Right lobe of liver (tissue), 6 donors: ENCODE results near the gene ACP3. TPM values are rescaled to one million over a fixed set of nuclear protein-coding genes. Genes with fewer than 3 reads are reported as not detected.
A peak's percentile ranks its signal among the peaks of the same experiment; 100 is the strongest.
"Not testable (repeated sequence)": the region's sequence is repeated elsewhere in the genome, so short reads cannot be mapped to it uniquely, and the experiment has no call there.

Experiments used
- ATAC-seq, 4 donors: fragments of 200-7000 bp; cut with Tn5 transposase; one replicate each; pipeline ENCODE4 v1.9.1; 2020; ENCODE audit warnings: mild to moderate bottlenecking in 4 of 4, moderate library complexity in 4 of 4
- DNase-seq, 3 donors: peaks; one replicate each; pipeline ENCODE4 v3.0.0-alpha.2; 2020
- H3K27ac ChIP-seq, 3 donors: fragments of 200-600 bp; one replicate each; pipeline ENCODE4 v1.8.0; 2022
- H3K27me3 ChIP-seq, 2 donors: fragments of 200-600 bp; one replicate each; pipeline ENCODE4 v1.8.0; 2022
- H3K36me3 ChIP-seq, 4 donors: fragments of 200-600 bp; sonication (generic) in 1 of 4; one replicate each; pipeline versions ENCODE4 v1.5.1 to v1.8.0; 2017 to 2022; ENCODE audit warnings: control low read depth in 1 of 4
- H3K4me1 ChIP-seq, 4 donors: fragments of 200-600 bp; sonication (generic) in 1 of 4; one replicate each; pipeline versions ENCODE4 v1.5.1 to v1.8.0; 2017 to 2022; ENCODE audit warnings: control low read depth in 1 of 4
- H3K4me3 ChIP-seq, 3 donors: fragments of 200-600 bp; one replicate each; pipeline ENCODE4 v1.8.0; 2022
- H3K9me3 ChIP-seq, 4 donors: fragments of 200-600 bp; sonication (generic) in 1 of 4; one replicate each; pipeline versions ENCODE4 v1.5.1 to v1.8.0; 2017 to 2022; ENCODE audit warnings: control low read depth in 1 of 4
- POLR2A ChIP-seq: fragments of 450-650 bp; IDR thresholded peaks from one replicate; pipeline ENCODE4 v1.6.1; 2017; ENCODE audit warnings: antibody characterized with exemption, mild to moderate bottlenecking
- WGBS: methylation state at CpG from one replicate; pipeline ENCODE4 v1.1.6; 2018; ENCODE audit warnings: low coverage, low lambda C conversion rate; ENCODE audit not compliant: insufficient coverage; ENCODE audit errors: missing lambda C conversion rate; 5-methylcytosine and 5-hydroxymethylcytosine counted together
- intact Hi-C, 2 donors: fragments of 100-400 bp; cut with DNase I; formaldehyde crosslinking; loops; one replicate each; pipeline versions ENCODE4 v1.11.2 to v1.14.1; 2022
- total RNA-seq, 6 experiments: library from RNA; depleted of rRNA in 2 of 6; stranded (reverse); fragments of >200 nt in 2 of 6; fragmentation: NEBNext Ultra II Directional in 3 of 6; extraction: Animal tissue kit (Norgen Biotek cat#: 25700) in 3 of 6; gene quantifications; one replicate each; pipeline versions ENCODE4 v1.1.0 to v1.2.4, GENCODE V29; 2016 to 2023
- TF ChIP-seq, protein P1 (sequence below), 4 donors: fragments of 200-600 bp in 3 of 4; fragments of 450-650 bp in 1 of 4; IDR thresholded peaks; one replicate each; pipeline versions ENCODE4 v1.5.1 to v1.8.0; 2016 to 2022; ENCODE audit warnings: antibody characterized with exemption in 4 of 4, mild to moderate bottlenecking in 2 of 4
- donor health status: DM: no; HTN: yes; CAD: no.
- donor health status: DM: no; HTN: no; CAD: no.
- donor health status: DM: no; HTN: no; CAD: no.
- donor health status: DM: no; HTN: yes; CAD: no.
- donor health status: DM: no; HTN: yes; CAD: no.

The ACP3 gene
- total RNA-seq, 6 experiments from 2014 or later: 0.12 to 0.49 (median 0.22) TPM; not detected in 1

- ATAC-seq (no peak), DNase-seq (no peak)
- no peak overlapping the region for H3K27ac ChIP-seq
- H3K4me3 ChIP-seq: no peak overlapping the region
- no peaks in the 10 kb centered on the region for H3K9me3 ChIP-seq
- H3K27me3 ChIP-seq: no peaks in the 10 kb centered on the region
- H3K36me3 ChIP-seq: no peaks in the 10 kb centered on the region
- WGBS: 71% methylated on average over 4 of the region's 5 CpGs
- intact Hi-C loops: no loop called here
- TF ChIP-seq, protein P1, sequence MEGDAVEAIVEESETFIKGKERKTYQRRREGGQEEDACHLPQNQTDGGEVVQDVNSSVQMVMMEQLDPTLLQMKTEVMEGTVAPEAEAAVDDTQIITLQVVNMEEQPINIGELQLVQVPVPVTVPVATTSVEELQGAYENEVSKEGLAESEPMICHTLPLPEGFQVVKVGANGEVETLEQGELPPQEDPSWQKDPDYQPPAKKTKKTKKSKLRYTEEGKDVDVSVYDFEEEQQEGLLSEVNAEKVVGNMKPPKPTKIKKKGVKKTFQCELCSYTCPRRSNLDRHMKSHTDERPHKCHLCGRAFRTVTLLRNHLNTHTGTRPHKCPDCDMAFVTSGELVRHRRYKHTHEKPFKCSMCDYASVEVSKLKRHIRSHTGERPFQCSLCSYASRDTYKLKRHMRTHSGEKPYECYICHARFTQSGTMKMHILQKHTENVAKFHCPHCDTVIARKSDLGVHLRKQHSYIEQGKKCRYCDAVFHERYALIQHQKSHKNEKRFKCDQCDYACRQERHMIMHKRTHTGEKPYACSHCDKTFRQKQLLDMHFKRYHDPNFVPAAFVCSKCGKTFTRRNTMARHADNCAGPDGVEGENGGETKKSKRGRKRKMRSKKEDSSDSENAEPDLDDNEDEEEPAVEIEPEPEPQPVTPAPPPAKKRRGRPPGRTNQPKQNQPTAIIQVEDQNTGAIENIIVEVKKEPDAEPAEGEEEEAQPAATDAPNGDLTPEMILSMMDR (IDR thresholded peaks at IDR 0.05): no peak
- no peak for TF ChIP-seq POLR2A
- H3K4me1 ChIP-seq: no peaks in the 10 kb centered on the region
Measured at GRCh38 chr3:132356568-132356967, 39.4 kb downstream of the ACP3 start.

DNA sequence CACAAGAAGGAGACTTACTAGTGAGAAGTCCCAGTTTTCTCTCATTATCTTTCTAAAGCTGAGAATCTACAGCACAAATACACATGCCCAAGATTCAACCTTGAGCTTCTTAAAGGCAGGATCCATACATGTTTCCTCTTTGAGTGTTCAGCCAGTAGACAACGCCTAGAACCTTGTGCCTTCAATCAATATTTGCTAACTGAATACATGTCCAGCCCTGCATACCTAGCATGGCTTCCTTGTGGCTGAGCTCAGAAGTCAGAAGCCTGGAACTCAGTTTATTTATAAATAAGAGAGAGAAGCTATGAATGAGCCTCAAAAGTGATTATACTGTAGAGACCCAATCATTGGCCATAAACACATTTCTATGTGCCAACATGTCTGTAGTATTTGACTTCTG is 43.5 kb downstream of the ACP3 start:
- 58% methylated on average over 1 of the region's 1 CpG for WGBS
- no peaks in the 10 kb centered on the region for H3K36me3 ChIP-seq
- no peak overlapping the region for H3K27ac ChIP-seq
- H3K9me3 ChIP-seq: no peaks in the 10 kb centered on the region
- no peaks in the 10 kb centered on the region for H3K27me3 ChIP-seq
- no peak for DNase-seq
- no peak for ATAC-seq
- H3K4me1 ChIP-seq: no peaks in the 10 kb centered on the region
- H3K4me3 ChIP-seq: no peak overlapping the region
- no peak for TF ChIP-seq POLR2A
- TF ChIP-seq, protein P1 (IDR thresholded peaks at IDR 0.05): no peak
- intact Hi-C loops: no loop called here

GRCh38 chr3:132362329-132362728 is 45.1 kb downstream of the ACP3 start:
- WGBS: 65% methylated on average over 2 of the region's 2 CpGs
- ATAC-seq: no peak
- no peak for DNase-seq
- Histone ChIP-seq H3K9me3 (no peaks in the 10 kb centered on the region), H3K4me1 (no peaks in the 10 kb centered on the region), H3K36me3 (no peaks in the 10 kb centered on the region), H3K4me3 (no peak overlapping the region), H3K27me3 (no peaks in the 10 kb centered on the region), H3K27ac (no peak overlapping the region)
- intact Hi-C loops: no loop called here
- TF ChIP-seq, protein P1 (IDR thresholded peaks at IDR 0.05): no peak
- TF ChIP-seq POLR2A: no peak

GRCh38 chr3:132368515-132368914 is 51.3 kb downstream of the ACP3 start:
- Histone ChIP-seq H3K36me3 (no peaks in the 10 kb centered on the region), H3K27ac (no peak overlapping the region), H3K4me1 (no peaks in the 10 kb centered on the region), H3K4me3 (no peak overlapping the region), H3K9me3 (no peaks in the 10 kb centered on the region), H3K27me3 (no peaks in the 10 kb centered on the region)
- TF ChIP-seq POLR2A: no peak
- TF ChIP-seq, protein P1 (IDR thresholded peaks at IDR 0.05): no peak
- no peak for DNase-seq
- intact Hi-C loops: no loop called here
- no peak for ATAC-seq
- 67% methylated on average over 1 of the region's 2 CpGs for WGBS

DNA sequence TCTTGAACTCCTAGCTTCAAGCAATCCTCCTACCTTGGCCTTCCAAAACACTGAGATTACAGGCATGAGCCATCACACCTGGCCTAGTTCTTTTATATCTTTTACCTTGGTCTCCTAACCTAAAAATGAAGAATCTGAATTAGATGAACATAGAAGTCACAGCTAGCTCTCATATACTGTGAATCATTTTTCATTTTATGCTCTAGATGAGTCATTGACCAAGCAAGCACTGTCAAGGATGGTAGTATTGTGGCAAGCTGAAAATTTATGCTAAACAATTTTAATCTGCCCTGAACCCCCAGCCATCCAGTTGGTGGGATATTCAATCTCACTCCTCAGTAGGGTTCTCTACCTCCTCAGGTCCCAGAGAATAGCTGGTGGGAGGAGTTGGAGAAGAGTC is 51.8 kb downstream of the ACP3 start:
- Histone ChIP-seq H3K4me1 (no peaks in the 10 kb centered on the region), H3K27ac (no peak overlapping the region), H3K9me3 (no peaks in the 10 kb centered on the region), H3K36me3 (no peaks in the 10 kb centered on the region), H3K27me3 (no peaks in the 10 kb centered on the region), H3K4me3 (no peak overlapping the region)
- ATAC-seq (no peak), DNase-seq (no peak)
- intact Hi-C loops: no loop called here
- TF ChIP-seq POLR2A: no peak
- TF ChIP-seq, protein P1 (IDR thresholded peaks at IDR 0.05): no peak

- ATAC-seq, intact Hi-C loops, DNase-seq, H3K36me3 ChIP-seq, H3K27ac ChIP-seq, H3K4me1 ChIP-seq, H3K27me3 ChIP-seq, H3K9me3 ChIP-seq: not testable (repeated sequence)
- WGBS: 92% methylated on average over 2 of the region's 25 CpGs
- H3K4me3 ChIP-seq: peak overlapping the region in 1 of 3 donors; percentile 29
Measured at GRCh38 chr3:132376945-132377354, 59.7 kb downstream of the ACP3 start.
